Epithelial cell of proximal tubule (primary cell): ENCODE results near the gene SLC15A1. TPM values are rescaled to one million over a fixed set of nuclear protein-coding genes. Genes with fewer than 3 reads are reported as not detected.

Experiments used
- DNase-seq: peaks from one replicate; pipeline ENCODE4 v3.0.0-alpha.2; 2011; ENCODE audit warnings: low read depth
- H3K4me3 ChIP-seq: 2 replicates; pipeline ENCODE4 v1.5.1; 2011; ENCODE audit warnings: low read depth, mild to moderate bottlenecking, low read length
- CTCF ChIP-seq: conservative IDR thresholded peaks from 2 replicates; pipeline ENCODE4 v1.5.1; 2012; ENCODE audit warnings: low read depth, mild to moderate bottlenecking, low read length
- total RNA-seq: library from RNA; depleted of rRNA; stranded (reverse); fragments of >200 nt; gene quantifications from 2 replicates; pipeline ENCODE4 v1.2.3, GENCODE V29; 2015

Gene SLC15A1
- total RNA-seq = 1.2 and 4.6 TPM in 2 replicates

GRCh38 chr13:98752467-98753290 lies at the start of gene SLC15A1:
Gene SLC15A1 (minus strand): TSS chr13:98752672. CDS start chr13:98752598, 74 bp downstream.
- H3K4me3 ChIP-seq = peak within 1 kb of the TSS; percentile 52
- TF ChIP-seq CTCF = no peak
- no peak for DNase-seq

GRCh38 chr13:98801626-98802418 lies 49.4 kb upstream of the SLC15A1 start:
- H3K4me3 ChIP-seq = no peak overlapping the region
- DNase-seq = no peak
- no peak for TF ChIP-seq CTCF

GRCh38 chr13:98800078-98800477 lies 47.6 kb upstream of the SLC15A1 start:
- TF ChIP-seq CTCF = no peak
- no peak for DNase-seq
- no peak overlapping the region for H3K4me3 ChIP-seq

GRCh38 chr13:98798849-98799645 lies 46.6 kb upstream of the SLC15A1 start:
- H3K4me3 ChIP-seq = no peak overlapping the region
- no peak for TF ChIP-seq CTCF
- DNase-seq = no peak

GRCh38 chr13:98797456-98797855 lies 45.0 kb upstream of the SLC15A1 start:
- TF ChIP-seq CTCF = no peak
- H3K4me3 ChIP-seq = no peak overlapping the region
- DNase-seq = no peak

GRCh38 chr13:98796798-98797197 lies 44.3 kb upstream of the SLC15A1 start:
- TF ChIP-seq CTCF = no peak
- no peak overlapping the region for H3K4me3 ChIP-seq
- no peak for DNase-seq
